ENCODE results near the gene NRIP3. TPM values are rescaled to one million over a fixed set of nuclear protein-coding genes. Genes with fewer than 3 reads are reported as not detected.

NRIP3 gene
- total and polyA plus RNA-seq, 4 donors = under 0.01 to 1.0 (median 0.07) TPM; not detected in 1

GRCh38 chr11:9001736-9002135 lies 2.1 kb downstream of the NRIP3 start:
- Histone ChIP-seq H3K27ac (ENCODE audit: low read depth in 1 of 2, low read length in 2 of 2) (no peak overlapping the region), H3K36me3 (ENCODE audit: control insufficient read depth in 4 of 4, insufficient read depth in 3 of 4, low read depth in 1 of 4, low read length in 3 of 4) (no peaks in the 10 kb centered on the region), H3K9me3 (ENCODE audit: control insufficient read depth in 4 of 4, low read length in 3 of 4) (no peaks in the 10 kb centered on the region), H3K4me1 (ENCODE audit: control insufficient read depth in 4 of 4, insufficient read depth in 4 of 4, low read length in 3 of 4) (peaks cover 7 to 14% (median 10%) of the 10 kb centered on the region in 4 donors), H3K9ac (ENCODE audit: low read depth in 1 of 2, low read length in 2 of 2) (no peak overlapping the region), H3K4me3 (ENCODE audit: low read depth in 1 of 3, low read length in 3 of 3) (no peak overlapping the region), H3K27me3 (ENCODE audit: control insufficient read depth in 4 of 4, insufficient read depth in 4 of 4, low read length in 3 of 4) (peaks cover 0 to 10% (median 5%) of the 10 kb centered on the region in 4 donors)
- no peak for DNase-seq (ENCODE audit: low spot score)
- TF ChIP-seq JUND (IDR thresholded peaks at IDR 0.05) (no peak), EGR1 (IDR thresholded peaks at IDR 0.05; ENCODE audit: low read depth in 2 of 2) (no peak), FOXA2 (IDR thresholded peaks at IDR 0.05) (no peak), SP1 (IDR thresholded peaks at IDR 0.05) (no peak), REST (IDR thresholded peaks at IDR 0.05) (no peak), RXRA (IDR thresholded peaks at IDR 0.05) (no peak), FOXA1 (IDR thresholded peaks at IDR 0.05) (no peak), CTCF (IDR thresholded peaks at IDR 0.05; ENCODE audit: low read depth, low read length, missing input control) (no peak), HNF4A (conservative IDR thresholded peaks at IDR 0.05) (no peak), ZBTB33 (IDR thresholded peaks at IDR 0.05) (no peak), TAF1 (conservative IDR thresholded peaks at IDR 0.05) (no peak), RAD21 (IDR thresholded peaks at IDR 0.05) (no peak), NR2F2 (IDR thresholded peaks at IDR 0.05) (no peak), HNF4G (IDR thresholded peaks at IDR 0.05) (no peak), MAX (IDR thresholded peaks at IDR 0.05) (no peak), GABPA (IDR thresholded peaks at IDR 0.05 in 1 of 2, conservative IDR thresholded peaks at IDR 0.05 in 1 of 2) (no peak), YY1 (IDR thresholded peaks at IDR 0.05) (no peak), ATF3 (IDR thresholded peaks at IDR 0.05) (no peak)
- WGBS = 74% methylated on average over 6 of the region's 6 CpGs

Data from liver (tissue), 9 donors.